H1 (cell line): ENCODE results near the gene INTS7. TPM values are rescaled to one million over a fixed set of nuclear protein-coding genes. Genes with fewer than 3 reads are reported as not detected.

Experiments used
- CTCF ChIA-PET: fragments of 300-600 bp; sonication (Branson Sonifier 250); formaldehyde crosslinking; loops from one replicate; lab custom pipeline; 2021; ENCODE audit not compliant: partially characterized antibody; lab: Charles Lee
- POLR2A ChIA-PET: fragments of 300-600 bp; sonication (Branson Sonifier 250); formaldehyde crosslinking; loops from one replicate; lab custom pipeline; 2021; ENCODE audit warnings: inconsistent platforms; ENCODE audit not compliant: partially characterized antibody; lab: Charles Lee
- DNase-seq, 2 experiments: peaks; one replicate each; pipeline versions ENCODE4 v3.0.0 to v3.0.0-alpha.2; 2010 to 2022; ENCODE audit warnings: low spot score in 2 of 2, low read depth in 1 of 2, mixed read lengths in 1 of 2
- FAIRE-seq: peaks from 2 replicates; lab custom pipeline; 2011; peaks lifted over from hg19 to GRCh38; lab: Jason Lieb, UNC
- H2AFZ ChIP-seq: 2 replicates; pipeline ENCODE4 v1.8.1; 2012; ENCODE audit warnings: low read length, inconsistent platforms
- H2AK5ac ChIP-seq: 2 replicates; pipeline ENCODE4 v1.6.1; 2013; ENCODE audit warnings: low read depth, low read length
- H2BK120ac ChIP-seq: replicated peaks from 2 replicates; pipeline ENCODE3; 2013; ENCODE audit warnings: low read depth, low read length, inconsistent platforms
- H2BK12ac ChIP-seq: 2 replicates; pipeline ENCODE4 v1.6.1; 2013; ENCODE audit warnings: low read depth, low read length
- H2BK15ac ChIP-seq: 2 replicates; pipeline ENCODE4 v1.6.1; 2013; ENCODE audit warnings: low read length
- H2BK20ac ChIP-seq: 2 replicates; pipeline ENCODE4 v1.6.1; 2013; ENCODE audit warnings: low read length
- H2BK5ac ChIP-seq: 2 replicates; pipeline ENCODE4 v1.6.1; 2013; ENCODE audit warnings: low read depth, low read length
- H3K14ac ChIP-seq: 2 replicates; pipeline ENCODE4 v1.6.1; 2013; ENCODE audit warnings: inconsistent platforms; ENCODE audit not compliant: insufficient read length
- H3K18ac ChIP-seq: 2 replicates; pipeline ENCODE4 v1.6.1; 2013; ENCODE audit warnings: low read length; ENCODE audit errors: extremely low read depth
- H3K23ac ChIP-seq: 2 replicates; pipeline ENCODE4 v1.6.1; 2013; ENCODE audit warnings: inconsistent platforms; ENCODE audit not compliant: insufficient read length
- H3K23me2 ChIP-seq: 2 replicates; pipeline ENCODE4 v1.6.1; 2013; ENCODE audit warnings: low read depth, low read length
- H3K27ac ChIP-seq: 2 replicates; pipeline ENCODE4 v1.6.1; 2011; ENCODE audit warnings: low read depth, low read length, inconsistent platforms
- H3K27me3 ChIP-seq, 4 experiments: replicated peaks in 1 of 4; 1 replicate in 1 of 4; 2 replicates in 3 of 4; pipeline versions ENCODE4 v1.6.1 to v1.8.1; 2011 to 2013; ENCODE audit warnings: low read length in 3 of 4, mild to moderate bottlenecking in 3 of 4, inconsistent platforms in 2 of 4, mixed read lengths in 2 of 4, moderate library complexity in 1 of 4; ENCODE audit not compliant: control insufficient read depth in 3 of 4, insufficient read depth in 3 of 4; ENCODE audit errors: extremely low read depth in 1 of 4
- H3K36me3 ChIP-seq, 4 experiments: 2 replicates each; pipeline versions ENCODE4 v1.6.1 to v1.8.1; 2011 to 2013; ENCODE audit warnings: mild to moderate bottlenecking in 4 of 4, low read length in 3 of 4, moderate library complexity in 2 of 4, control low read depth in 1 of 4, inconsistent platforms in 1 of 4; ENCODE audit not compliant: insufficient read depth in 4 of 4, control insufficient read depth in 2 of 4
- H3K4ac ChIP-seq: replicated peaks from 2 replicates; pipeline ENCODE3; 2013; ENCODE audit warnings: low read length, low read depth, mixed read lengths, inconsistent platforms; ENCODE audit not compliant: insufficient read length
- H3K4me1 ChIP-seq, 4 experiments: replicated peaks in 1 of 4; 1 replicate in 1 of 4; 2 replicates in 3 of 4; pipeline versions ENCODE4 v1.6.1 to v1.8.1; 2011 to 2013; ENCODE audit warnings: low read length in 3 of 4, inconsistent platforms in 2 of 4, mixed read lengths in 1 of 4; ENCODE audit not compliant: insufficient read depth in 4 of 4, control insufficient read depth in 3 of 4
- H3K4me2 ChIP-seq, 2 experiments: 2 replicates each; pipeline versions ENCODE4 v1.6.1 to v1.8.1; 2011 to 2013; ENCODE audit warnings: low read depth in 2 of 2, low read length in 2 of 2, control low read depth in 1 of 2, inconsistent platforms in 1 of 2, mild to moderate bottlenecking in 1 of 2; ENCODE audit not compliant: insufficient read depth in 1 of 2
- H3K4me3 ChIP-seq, 4 experiments: fragments of 200-600, 300-600 bp in 1 of 4; sonication (generic), shearing (Covaris generic), sonication (Bioruptor Twin) in 1 of 4; 2 replicates each; pipeline versions ENCODE4 v1.5.1 to v1.8.1; 2011 to 2016; ENCODE audit warnings: low read length in 4 of 4, low read depth in 3 of 4, control low read depth in 2 of 4, inconsistent platforms in 2 of 4, mild to moderate bottlenecking in 2 of 4, mixed read lengths in 1 of 4, moderate library complexity in 1 of 4; ENCODE audit not compliant: insufficient read depth in 2 of 4; ENCODE audit errors: extremely low read depth in 1 of 4
- H3K56ac ChIP-seq: replicated peaks from 2 replicates; pipeline ENCODE3; 2013; ENCODE audit warnings: low read depth, mild to moderate bottlenecking, mixed read lengths, low read length, inconsistent platforms; ENCODE audit not compliant: insufficient read length
- H3K79me1 ChIP-seq: 2 replicates; pipeline ENCODE4 v1.6.1; 2013; ENCODE audit warnings: low read depth, low read length, control low read depth
- H3K79me2 ChIP-seq, 2 experiments: 2 replicates each; pipeline versions ENCODE4 v1.6.1 to v1.8.1; 2012 to 2013; ENCODE audit warnings: low read length in 2 of 2, mild to moderate bottlenecking in 2 of 2, inconsistent platforms in 1 of 2; ENCODE audit not compliant: insufficient read depth in 2 of 2, control insufficient read depth in 1 of 2
- H3K9ac ChIP-seq, 4 experiments: replicated peaks in 1 of 4; 1 replicate in 1 of 4; 2 replicates in 3 of 4; pipeline versions ENCODE4 v1.6.1 to v1.8.1; 2011 to 2013; ENCODE audit warnings: low read depth in 3 of 4, low read length in 3 of 4, control low read depth in 2 of 4, mild to moderate bottlenecking in 2 of 4, moderate library complexity in 2 of 4, inconsistent platforms in 1 of 4; ENCODE audit errors: extremely low read depth in 1 of 4
- H3K9me3 ChIP-seq, 2 experiments: 2 replicates each; pipeline versions ENCODE4 v1.6.1 to v1.8.1; 2012 to 2013; ENCODE audit warnings: mild to moderate bottlenecking in 2 of 2, moderate library complexity in 2 of 2, control low read depth in 1 of 2, inconsistent platforms in 1 of 2, low read depth in 1 of 2, low read length in 1 of 2, mixed read lengths in 1 of 2; ENCODE audit not compliant: insufficient read depth in 2 of 2
- H4K20me1 ChIP-seq, 2 experiments: replicated peaks in 1 of 2; 2 replicates each; pipeline versions ENCODE3 to v1.8.1; 2011 to 2013; ENCODE audit warnings: inconsistent platforms in 2 of 2, low read length in 2 of 2, mild to moderate bottlenecking in 1 of 2; ENCODE audit not compliant: insufficient read depth in 2 of 2, control insufficient read depth in 1 of 2
- H4K5ac ChIP-seq: 2 replicates; pipeline ENCODE4 v1.6.1; 2013; ENCODE audit warnings: low read length, low read depth, mixed read lengths, inconsistent platforms; ENCODE audit not compliant: insufficient read length
- H4K8ac ChIP-seq: 2 replicates; pipeline ENCODE4 v1.8.0; 2013; ENCODE audit warnings: mild to moderate bottlenecking, moderate library complexity, low read length, inconsistent platforms; ENCODE audit not compliant: insufficient read depth; ENCODE audit errors: extremely low read depth
- H4K91ac ChIP-seq: replicated peaks from 2 replicates; pipeline ENCODE3; 2013; ENCODE audit warnings: low read length, mixed read lengths, inconsistent platforms; ENCODE audit not compliant: insufficient read length
- CREB1 ChIP-seq: IDR thresholded peaks from 2 replicates; pipeline ENCODE4 v1.6.1; 2012; ENCODE audit warnings: inconsistent platforms
- POLR2AphosphoS5 ChIP-seq: IDR thresholded peaks from 2 replicates; pipeline ENCODE4 v1.6.1; 2011; ENCODE audit warnings: low read depth, low read length
- SAP30 ChIP-seq: fragments of 300-600 bp; sonication (generic); IDR thresholded peaks from 2 replicates; pipeline ENCODE4 v1.7.1; 2012; ENCODE audit warnings: low read length, moderate library complexity, mild to moderate bottlenecking, inconsistent platforms; ENCODE audit not compliant: insufficient read depth, insufficient replicate concordance
- SP1 ChIP-seq: IDR thresholded peaks from 2 replicates; pipeline ENCODE4 v1.6.1; 2011; ENCODE audit warnings: low read depth, low read length
- TAF1 ChIP-seq: IDR thresholded peaks from 2 replicates; pipeline ENCODE4 v1.6.1; 2011; ENCODE audit warnings: mild to moderate bottlenecking, low read depth, low read length
- TBP ChIP-seq: IDR thresholded peaks from 2 replicates; pipeline ENCODE4 v1.6.1; 2011; ENCODE audit warnings: low read depth, low read length, improper control_type of control experiment
- TEAD4 ChIP-seq: IDR thresholded peaks from 2 replicates; pipeline ENCODE4 v1.6.1; 2012; ENCODE audit warnings: low read depth, low read length, inconsistent platforms, mixed read lengths
- WGBS, 2 experiments: shearing (Covaris generic) in 1 of 2; methylation state at CpG; one replicate each; pipeline versions ENCODE4 v1.1.6 to v1.1.7; 2013 to 2015; ENCODE audit warnings: low lambda C conversion rate in 2 of 2, mixed read lengths in 2 of 2, inconsistent platforms in 1 of 2, low coverage in 1 of 2, missing lambda C conversion rate in 1 of 2; ENCODE audit not compliant: insufficient replicate concordance in 2 of 2, insufficient coverage in 1 of 2, insufficient read length in 1 of 2; ENCODE audit errors: extremely low coverage in 1 of 2, missing lambda C conversion rate in 1 of 2; 5-methylcytosine and 5-hydroxymethylcytosine counted together
- polyA plus RNA-seq, 7 experiments: library from polyadenylated mRNA; depleted of rRNA in 3 of 7; stranded (reverse) in 5 of 7; unstranded in 2 of 7; fragments of >200 nt in 5 of 7; fragments of 200-250 nt in 2 of 7; gene quantifications; 1 replicate in 5 of 7; 2 replicates in 1 of 7; 4 replicates in 1 of 7; pipeline versions ENCODE4 v1.2.1 to v1.2.3, GENCODE V29; 2011 to 2013; ENCODE audit warnings: missing spikeins in 2 of 7, mixed read lengths in 2 of 7
- total RNA-seq: library from RNA; stranded (reverse); fragmentation: NEBNext Ultra II Directional; extraction: Animal tissue kit (Norgen Biotek cat#: 25700); gene quantifications from 2 replicates; pipeline ENCODE4 v1.2.1, GENCODE V29; 2021
- TF ChIP-seq, protein P1 (sequence below): IDR thresholded peaks from 2 replicates; pipeline ENCODE4 v1.6.1; 2011; ENCODE audit warnings: low read depth, mild to moderate bottlenecking, low read length; ENCODE audit not compliant: insufficient read depth

The INTS7 gene
- total and polyA plus RNA-seq, 2 of the 8 experiments (the other 6 are each of a cell fraction or from before 2014, with no cell fraction given), result 15.2 to 22.4 TPM

DNA sequence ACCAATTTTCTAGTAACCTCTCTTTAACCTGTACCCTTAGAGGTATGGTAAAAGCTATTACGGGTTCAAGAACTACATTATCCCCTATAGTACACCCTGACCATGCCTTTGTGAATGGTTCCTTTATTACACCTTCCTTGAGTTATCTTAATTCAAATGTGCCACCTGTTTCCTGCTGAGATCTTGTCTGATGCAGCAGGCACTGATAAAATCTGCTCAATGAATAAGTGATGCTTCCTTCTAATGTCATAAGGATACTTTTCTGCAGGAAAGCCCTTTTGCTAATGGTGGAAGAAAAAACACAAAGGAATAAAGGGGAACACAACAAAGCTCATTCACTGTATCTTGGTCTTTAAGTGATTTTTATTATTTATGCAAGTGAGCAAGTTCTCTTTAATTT lies 25.8 kb downstream of the INTS7 start:
- Histone ChIP-seq H2BK5ac (no peak overlapping the region), H3K14ac (no peak overlapping the region), H4K5ac (no peak overlapping the region), H3K23me2 (no peaks in the 10 kb centered on the region), H3K9ac (no peak overlapping the region), H3K27me3 (no peaks in the 10 kb centered on the region), H4K8ac (no peak overlapping the region), H2BK15ac (no peak overlapping the region), H3K36me3 (peaks cover 0 to 17% (median 12%) of the 10 kb centered on the region in 4 experiments; a peak in 5 of 8 replicates), H2BK12ac (no peak overlapping the region), H4K91ac (no peak overlapping the region), H3K4ac (no peak overlapping the region), H3K4me3 (no peak overlapping the region), H4K20me1 (peaks cover 0 to 2% of the 10 kb centered on the region in 2 experiments), H2BK120ac (no peak overlapping the region), H2BK20ac (no peak overlapping the region), H3K79me2 (no peaks in the 10 kb centered on the region), H3K23ac (no peak overlapping the region), H3K79me1 (no peaks in the 10 kb centered on the region), H3K4me1 (no peaks in the 10 kb centered on the region), H3K56ac (no peak overlapping the region), H3K4me2 (no peak overlapping the region), H3K9me3 (peaks cover 0 to 2% of the 10 kb centered on the region in 2 experiments; a peak in 1 of 4 replicates), H2AK5ac (no peak overlapping the region), H2AFZ (no peak overlapping the region), H3K18ac (no peak overlapping the region), H3K27ac (no peak overlapping the region)
- POLR2A ChIA-PET, result interaction anchor here (1.9 kb wide), 1 partner anchor 25 kb away, joined by 4 read pairs; the partner anchor contains the start of gene INTS7
- no peak for FAIRE-seq
- CTCF ChIA-PET, result interaction anchor here (0.8 to 1.7 kb wide), 7 partner anchors 10 to 329 kb away, joined by 3 to 8 read pairs (median 4); partner anchors contain the start of genes DTL and INTS7
- 91% methylated on average over 1 of the region's 1 CpG; no CpG with 5 or more reads in 1 of the 2 experiments for WGBS, 2 experiments
- DNase-seq, result no peak
- no peak for TF ChIP-seq TAF1
- TF ChIP-seq, protein P1, sequence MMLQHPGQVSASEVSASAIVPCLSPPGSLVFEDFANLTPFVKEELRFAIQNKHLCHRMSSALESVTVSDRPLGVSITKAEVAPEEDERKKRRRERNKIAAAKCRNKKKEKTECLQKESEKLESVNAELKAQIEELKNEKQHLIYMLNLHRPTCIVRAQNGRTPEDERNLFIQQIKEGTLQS, result no peak
- TF ChIP-seq POLR2AphosphoS5, result no peak
- TF ChIP-seq TBP, result no peak
- TF ChIP-seq SP1, result no peak
- no peak for TF ChIP-seq CREB1
- no peak for TF ChIP-seq TEAD4
- no peak for TF ChIP-seq SAP30
